Left forelimb (tissue), 1 donor: ENCODE data around the gene ADCYAP1R1.

Source experiments
- DNase-seq: peaks from one replicate; pipeline ENCODE4 v3.0.0-alpha.2; 2018; ENCODE audit warnings: low spot score

ADCYAP1R1 gene

DNA sequence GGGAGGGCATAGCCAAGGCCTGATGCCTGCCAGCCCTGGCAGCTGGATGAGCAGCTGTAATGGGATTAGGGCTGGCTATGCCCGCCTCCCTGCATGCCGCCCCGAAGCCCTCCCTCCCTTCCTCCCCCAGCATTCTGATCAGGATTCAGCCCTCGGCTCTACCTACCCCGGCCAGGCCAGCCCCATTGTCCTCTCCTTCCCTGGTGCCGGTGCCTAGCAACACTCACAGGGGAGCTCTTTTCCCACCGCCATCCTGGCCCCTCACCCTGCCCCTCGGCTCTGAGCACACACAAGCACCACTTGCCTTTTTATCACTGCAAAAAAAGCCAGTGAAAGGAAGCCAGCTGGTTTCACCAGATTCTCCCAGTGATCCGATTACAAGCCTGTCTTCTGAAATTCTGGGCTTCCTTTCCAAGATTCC lies 9.0 kb upstream of the ADCYAP1R1 start:
- DNase-seq = peak; percentile 76

DNA sequence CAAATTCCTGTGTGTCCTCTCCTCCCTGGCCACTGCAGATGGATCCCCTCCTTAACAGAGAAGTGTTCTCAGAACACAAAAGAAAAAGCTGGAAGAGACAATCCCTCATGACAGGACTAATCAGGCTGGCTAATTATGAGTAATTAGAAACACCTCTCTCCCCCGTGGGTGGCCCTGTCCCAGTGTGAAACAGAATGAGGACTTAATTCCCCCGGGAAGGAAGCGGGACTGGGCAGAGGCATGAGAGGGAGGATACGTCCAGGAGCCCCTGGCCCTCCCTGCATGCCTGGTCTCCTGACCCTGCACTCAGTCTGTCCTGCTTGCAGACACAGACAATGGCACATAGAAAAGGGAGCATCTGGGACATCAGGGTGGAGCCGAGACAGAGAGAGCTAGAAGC lies 7.6 kb upstream of the ADCYAP1R1 start:
- no peak for DNase-seq

DNA sequence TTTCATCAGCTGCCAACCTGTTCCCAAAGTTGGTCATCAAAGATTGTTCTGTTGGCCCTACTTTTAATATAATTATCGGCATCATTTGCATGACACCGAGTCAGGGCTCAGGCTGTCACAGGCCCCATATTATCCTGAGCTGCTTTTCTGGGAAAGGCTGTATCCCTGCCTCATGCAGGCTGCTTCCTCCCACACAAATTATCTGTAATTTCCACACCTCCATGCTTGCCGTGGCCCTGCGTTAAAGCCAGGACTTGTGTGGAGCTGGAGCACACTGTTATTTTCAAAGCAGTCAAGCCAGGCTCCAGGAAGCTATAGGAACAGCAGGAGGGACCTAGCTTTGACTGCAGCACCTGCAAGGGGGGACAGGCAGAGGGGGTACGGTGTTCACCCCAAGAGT lies 5.4 kb upstream of the ADCYAP1R1 start:
- no peak for DNase-seq

DNA sequence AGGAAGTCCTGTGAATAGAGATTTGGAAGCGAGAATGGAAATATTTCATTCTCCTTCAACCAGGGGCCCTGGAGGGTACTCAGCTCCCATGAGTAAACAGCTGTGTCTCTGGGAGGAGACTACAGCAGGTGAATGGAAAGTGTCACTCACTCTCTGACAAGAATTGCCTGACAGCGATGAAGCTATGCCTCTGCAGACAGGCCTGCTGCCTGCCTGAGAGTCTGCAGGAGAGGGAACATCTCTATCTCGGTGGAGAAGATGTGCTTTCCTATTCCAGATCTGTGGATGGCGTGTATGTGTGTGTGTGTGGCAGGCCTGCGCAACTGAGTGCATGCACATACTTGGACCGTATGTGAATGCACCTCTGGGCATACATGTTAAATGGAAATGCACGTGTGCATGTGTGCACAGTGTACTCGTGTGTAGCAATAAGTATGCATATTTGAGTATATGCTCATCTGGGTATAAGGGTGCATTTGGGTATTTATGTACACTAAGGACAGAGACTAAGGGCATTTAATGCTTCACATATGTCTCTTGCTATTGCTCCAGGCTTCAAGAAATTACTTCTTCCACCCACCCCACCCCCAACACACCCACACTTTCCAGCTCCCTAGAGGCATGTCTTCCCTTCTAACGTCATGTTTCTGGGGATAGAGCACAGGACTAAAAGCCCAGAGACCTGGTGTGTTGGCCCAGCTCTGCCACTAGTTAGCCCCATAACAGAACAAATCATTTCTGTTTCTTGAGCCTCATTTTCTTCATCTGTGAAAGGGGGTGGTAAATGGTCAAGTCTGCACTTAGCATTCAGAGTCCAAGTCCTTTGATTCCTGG lies 4.6 kb upstream of the ADCYAP1R1 start:
- DNase-seq = no peak

DNA sequence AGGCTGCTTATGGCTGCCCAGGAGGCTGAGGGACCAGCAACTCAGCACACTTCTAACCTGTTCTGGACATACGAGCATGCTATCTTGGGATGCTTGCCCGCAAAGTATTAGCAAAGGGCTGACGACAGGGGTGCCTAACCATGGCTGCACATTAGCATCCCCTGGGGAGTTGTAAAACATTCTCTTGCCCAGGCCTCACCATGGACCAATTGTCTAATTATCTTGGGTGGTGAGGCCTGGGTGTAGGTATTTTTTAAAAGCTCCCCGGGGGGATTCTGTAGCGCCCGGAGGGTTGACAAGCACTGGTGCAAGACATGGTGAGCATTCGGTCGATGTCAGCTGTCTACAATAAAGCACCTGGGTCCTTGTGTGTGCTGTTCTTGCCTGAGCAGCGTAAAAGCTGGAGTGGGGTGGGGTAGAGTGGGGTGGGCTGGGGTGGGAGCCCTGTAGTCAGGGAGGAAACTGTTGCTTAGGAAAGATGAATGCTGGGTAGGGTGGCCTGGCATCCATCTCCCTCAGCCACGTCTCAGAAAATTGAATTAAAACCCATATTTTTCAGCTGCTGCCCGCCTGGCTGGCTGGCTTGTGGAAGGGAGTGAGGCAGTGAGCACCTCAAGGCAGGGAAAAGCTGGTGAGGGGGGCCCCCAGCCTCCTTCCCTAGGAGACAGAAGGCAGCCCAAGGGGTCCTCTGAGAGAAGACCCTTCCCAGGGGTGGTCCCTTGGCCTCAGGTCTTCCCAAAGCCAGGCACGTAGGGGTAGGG lies 2.9 kb upstream of the ADCYAP1R1 start:
- no peak for DNase-seq

DNA sequence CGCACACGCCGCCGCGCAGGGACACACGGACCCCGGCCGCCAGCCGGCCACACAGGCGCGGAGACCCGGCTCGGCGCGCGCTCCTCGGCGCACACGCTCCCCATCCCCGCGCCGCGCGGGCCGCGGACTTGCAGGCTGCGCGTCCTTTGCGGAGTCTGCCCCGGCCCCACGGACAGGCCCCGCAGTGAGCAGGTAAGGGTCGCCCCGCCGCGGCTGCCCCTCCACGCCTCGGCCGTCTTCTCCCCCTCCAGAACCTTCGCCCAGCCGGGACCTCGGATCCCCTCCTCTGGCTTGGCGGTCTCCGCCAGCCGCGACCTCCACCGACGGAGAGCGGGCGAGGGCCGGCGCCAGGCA lies 356 bp downstream of the ADCYAP1R1 start:
- no peak for DNase-seq

DNA sequence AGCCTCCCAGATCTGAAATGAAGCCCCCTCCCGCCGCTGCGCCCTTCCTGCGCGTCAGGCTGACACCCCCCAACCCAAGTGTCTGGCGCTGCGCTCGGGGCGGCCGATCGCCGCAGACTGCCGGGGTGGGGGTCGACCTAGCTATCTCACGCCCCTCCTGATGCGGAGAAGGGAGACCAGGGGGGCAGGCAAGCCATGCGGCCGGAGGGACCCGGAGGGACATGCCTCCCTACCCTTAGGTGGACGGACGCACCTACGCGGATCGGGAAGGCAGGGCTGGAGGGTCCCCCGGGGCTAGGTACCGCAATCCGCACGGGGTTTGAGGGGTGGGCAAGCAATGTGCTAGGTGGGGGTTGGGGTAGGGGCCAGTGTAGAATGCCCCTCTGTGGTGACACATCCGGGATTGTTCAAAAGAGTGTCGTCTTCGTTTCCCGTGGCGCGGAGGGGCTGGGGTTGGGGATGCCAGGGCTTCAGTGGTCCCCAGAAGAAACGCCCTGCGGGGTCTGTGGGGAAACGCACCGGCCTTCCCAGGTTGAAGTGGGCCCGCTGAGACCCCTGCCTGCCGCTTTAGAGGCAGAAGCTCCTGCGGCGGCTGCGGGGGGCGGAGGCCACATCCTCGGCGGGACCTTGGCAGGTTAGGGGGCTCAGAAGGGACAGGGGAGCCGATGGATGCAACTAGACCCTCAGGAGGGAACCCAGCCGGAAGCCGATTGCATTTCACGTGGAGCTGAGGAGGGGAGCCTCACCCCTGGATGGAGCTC lies 913 bp downstream of the ADCYAP1R1 start:
- no peak for DNase-seq

DNA sequence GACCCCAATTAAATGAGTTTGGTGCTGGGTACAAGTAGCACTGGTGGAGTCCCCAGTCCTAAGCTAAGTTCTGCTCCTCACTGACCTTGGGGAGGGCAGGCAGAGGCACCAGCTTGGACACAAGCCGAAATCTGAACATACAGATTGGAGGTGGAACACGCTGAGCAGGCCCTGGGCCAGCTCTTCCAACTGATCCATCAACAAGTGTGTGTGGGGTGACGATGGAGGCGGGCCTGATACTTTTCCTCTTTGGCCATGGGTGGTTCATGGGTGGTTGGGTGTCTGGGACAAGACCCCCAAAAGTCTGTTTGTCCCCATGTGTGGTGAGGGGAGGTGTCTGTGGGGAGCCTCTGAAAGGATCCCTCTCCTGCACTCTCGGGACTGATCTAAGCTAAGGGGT lies 1.9 kb downstream of the ADCYAP1R1 start:
- no peak for DNase-seq

DNA sequence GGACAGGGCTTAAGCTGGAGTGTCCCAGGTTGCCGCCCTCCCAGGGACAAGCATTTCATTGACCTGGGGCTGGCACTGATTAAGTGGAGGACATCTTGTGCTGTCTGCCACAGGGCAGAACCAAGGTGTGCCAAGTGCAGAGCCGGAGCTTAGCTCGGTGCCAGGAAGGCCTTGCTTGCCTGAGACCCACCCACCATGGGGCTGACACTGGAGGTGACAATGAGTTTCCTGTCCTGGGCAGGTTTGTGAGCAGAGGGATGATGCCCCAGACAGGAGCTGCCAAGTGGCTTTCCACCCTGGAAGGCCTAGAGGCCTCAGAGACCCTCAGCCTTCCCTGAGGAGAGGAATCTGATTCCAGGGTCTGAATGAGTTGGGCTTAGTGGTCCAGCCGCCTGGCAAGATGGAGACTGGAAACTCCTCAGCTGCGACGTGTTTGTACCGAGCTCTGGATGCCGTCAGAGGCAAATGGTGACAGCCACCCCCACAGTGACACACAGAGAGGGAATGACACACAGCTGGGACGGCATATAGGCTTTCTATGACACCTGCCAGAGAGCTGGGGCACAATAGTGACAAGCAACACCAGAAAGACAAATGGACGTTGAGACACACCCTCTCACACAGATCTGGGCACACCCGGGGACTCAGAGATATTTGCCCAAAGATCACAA lies 2.6 kb downstream of the ADCYAP1R1 start:
- no peak for DNase-seq

DNA sequence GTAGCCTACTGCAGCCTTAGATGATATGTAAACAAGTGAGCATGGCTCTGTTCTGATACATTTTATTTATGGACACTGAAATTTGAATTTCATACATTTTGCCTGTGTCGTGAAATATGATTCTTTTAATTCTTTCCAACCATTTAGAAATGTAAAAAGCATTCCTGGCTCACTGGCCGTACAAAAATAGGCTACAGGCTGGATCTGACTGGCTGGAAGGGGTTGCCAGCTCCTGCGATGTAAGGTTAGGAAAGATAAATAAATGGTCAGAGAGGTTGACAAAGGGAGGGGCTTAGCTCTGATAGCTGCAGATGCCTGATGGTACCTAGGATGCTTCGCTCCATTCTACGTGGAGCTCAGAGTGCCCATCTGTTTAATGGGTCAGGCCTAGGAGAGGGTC lies 3.4 kb downstream of the ADCYAP1R1 start:
- no peak for DNase-seq

DNA sequence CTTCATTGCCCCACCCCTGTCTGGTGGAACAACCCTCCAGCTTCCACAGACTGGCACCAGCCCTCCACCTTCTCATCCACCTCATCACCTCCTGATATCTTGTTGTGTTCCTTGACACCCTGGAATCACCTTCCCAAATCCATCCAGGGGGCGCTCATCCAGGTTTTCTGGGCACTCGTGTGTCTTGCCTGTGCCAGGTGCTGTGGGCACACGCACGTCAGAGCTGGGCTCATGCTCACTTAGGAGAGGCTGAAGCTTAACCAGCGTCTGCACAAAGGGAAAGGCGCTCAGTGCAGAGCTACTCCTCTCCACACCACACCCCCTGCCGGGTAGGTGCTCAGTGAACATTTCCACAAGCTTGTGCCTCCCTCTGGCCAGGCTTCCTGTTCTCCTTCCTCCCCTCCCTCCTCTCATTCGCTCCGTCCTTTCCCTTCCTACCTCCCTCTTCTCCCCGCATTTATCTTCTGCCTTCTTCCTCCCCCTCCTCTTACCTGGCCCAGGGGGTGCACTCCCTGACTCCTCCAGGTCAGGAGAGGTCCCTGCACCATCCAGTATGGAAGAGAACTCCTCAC lies 4.8 kb downstream of the ADCYAP1R1 start:
- DNase-seq = no peak

DNA sequence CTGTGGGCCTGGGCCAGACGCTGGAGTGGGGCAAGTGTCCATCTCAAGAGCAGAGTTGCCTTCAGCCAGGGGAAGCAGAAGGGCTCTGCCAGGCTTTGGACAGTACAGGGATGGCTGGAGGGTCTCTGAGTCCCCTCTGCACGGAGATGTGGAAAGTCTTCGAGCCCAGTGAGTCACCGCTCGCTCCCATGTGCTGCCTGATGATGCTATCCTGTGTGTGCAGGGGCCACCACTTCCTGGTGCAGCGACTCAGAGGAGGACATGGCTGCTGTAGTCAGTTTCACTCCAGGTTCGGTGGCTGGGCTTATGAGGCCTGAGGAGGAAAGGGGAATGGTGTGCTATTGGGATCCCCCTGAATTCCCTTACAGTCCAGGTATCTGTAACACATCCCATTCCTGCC lies 6.0 kb downstream of the ADCYAP1R1 start:
- DNase-seq = no peak

DNA sequence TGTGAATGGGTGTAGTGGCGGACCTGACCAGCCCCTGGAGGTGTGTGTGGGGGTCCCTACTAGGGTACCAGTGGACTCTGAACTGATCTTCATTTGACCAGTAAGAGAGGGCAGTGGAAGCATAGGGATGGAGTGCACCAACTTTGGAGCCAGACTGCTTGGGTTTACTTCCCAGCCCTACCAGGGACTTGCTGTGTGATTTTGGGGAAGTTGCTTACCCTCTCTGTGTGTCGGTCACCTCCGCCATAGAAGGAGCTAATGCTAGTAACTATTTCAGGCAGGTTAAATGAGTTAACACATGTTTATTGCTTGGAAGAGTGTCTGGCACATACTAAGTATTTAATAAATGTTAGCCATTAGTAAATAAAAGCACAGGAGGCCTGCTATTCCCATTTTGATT lies 6.6 kb downstream of the ADCYAP1R1 start:
- no peak for DNase-seq

DNA sequence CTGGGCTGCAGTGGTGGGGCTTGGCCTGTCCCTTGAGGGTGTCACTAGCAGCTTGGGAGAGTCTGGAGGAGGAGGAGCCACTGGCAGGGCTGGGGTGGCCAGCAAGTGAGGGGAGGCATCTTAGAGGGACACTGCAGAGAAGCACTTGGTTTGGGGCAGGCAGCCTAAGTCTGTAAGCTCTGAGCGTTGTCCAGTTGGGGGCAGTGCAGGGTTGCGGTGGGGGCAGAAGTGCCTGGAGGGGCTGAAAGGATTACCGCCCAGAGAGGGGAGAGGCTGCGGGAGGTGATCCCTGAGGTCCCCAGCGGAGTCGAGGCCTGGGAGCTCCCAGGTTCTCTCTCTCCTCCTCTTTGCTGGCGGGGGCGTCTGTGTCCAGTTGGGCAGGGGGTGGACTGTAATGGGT lies 7.4 kb downstream of the ADCYAP1R1 start:
- no peak for DNase-seq

DNA sequence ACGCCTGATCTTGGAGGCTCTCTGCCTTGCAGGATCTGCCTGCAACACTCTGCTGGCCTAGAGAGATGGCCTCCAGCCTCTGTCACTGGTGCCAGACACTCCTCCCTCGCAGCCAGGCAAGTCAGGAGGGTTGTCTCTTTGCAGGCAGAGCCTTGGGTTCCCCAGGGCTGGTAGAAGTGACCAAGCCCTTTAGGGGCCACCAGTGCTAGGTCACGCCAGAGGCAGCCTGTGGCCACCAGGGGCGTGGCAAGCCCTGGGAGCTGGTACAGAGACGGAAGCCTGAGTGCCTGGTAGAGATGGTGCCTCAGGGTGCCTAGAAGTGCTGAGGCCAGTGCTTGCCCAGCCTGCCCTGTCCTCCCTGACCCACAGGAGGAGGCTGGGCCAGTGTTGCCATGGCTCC lies 9.1 kb downstream of the ADCYAP1R1 start:
- DNase-seq = no peak

DNA sequence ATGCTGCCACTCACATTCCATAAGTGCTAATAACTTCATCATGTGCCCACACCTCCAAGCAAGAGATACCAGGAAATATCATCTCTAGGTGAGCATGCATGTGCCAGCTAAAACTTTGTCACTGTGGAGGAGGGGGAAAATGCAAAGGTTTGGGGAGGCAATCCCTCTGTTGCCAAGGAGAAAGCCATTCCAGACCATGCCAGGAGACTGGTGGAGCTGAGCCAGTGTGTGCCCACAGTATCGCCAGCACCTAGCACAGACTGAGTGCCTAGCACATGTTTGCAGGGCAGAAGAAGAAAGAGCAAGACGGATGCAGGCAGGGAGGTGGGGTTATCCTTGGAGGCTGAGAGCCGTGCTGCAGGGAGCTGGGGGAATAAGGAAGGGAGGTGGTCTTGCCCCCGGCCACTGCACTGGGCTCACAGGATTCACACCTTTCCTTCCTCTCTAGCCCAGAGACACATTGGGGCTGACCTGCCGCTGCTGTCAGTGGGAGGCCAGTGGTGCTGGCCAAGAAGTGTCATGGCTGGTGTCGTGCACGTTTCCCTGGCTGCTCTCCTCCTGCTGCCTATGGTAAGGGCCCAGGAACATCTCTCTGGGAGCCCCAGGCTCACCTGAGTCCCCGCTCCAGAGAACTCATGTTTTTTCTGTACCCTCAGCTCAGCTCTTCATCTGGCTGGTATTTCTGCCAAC lies 10.8 kb downstream of the ADCYAP1R1 start:
- DNase-seq = no peak

DNA sequence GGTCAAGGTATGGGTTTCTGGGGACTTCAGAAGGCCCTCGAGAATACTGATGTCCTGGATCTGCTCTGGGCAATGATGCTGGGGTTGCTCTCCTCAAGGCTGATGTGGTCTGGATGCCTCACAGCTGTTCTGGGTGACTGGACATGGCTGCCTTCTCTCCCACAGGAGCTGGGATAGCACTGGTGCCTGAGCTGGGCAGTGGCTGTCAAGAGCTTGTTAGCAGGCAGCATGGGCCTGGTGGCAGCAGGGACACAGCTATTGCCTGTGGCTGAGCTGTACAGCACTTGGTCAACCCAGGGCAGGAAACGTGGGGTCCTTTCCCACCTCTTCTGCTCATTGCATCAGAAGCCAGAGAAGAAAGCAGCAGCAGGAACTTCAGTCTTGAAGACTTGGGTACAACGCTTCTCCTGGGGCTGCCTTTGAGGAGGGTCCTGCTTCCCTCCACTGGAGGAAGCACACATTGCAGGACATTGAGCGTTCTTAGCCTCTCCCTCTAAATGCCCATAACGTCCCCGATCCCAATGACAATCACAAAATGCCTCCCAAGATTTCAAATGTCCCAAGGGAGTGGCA lies 13.0 kb downstream of the ADCYAP1R1 start:
- DNase-seq = no peak

DNA sequence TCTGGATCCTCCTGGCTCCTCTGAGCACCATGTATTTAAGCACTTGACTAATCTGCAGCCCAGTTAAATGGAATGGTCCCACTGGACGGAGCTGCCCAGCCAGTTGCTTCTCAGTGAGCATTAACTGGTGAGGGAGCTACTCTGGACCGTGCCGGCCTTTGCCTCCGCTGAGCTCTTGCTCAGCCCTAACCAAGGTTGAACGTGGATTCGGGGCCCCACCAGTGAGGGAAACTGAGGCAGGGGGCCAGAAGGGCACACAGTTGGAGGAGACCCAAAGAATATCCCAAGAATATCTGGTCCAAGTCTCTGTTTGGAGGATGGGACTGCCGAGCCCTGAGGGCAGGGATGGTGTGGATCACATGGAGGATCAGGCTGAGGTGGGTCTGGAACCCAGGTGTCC lies 13.7 kb downstream of the ADCYAP1R1 start:
- no peak for DNase-seq

DNA sequence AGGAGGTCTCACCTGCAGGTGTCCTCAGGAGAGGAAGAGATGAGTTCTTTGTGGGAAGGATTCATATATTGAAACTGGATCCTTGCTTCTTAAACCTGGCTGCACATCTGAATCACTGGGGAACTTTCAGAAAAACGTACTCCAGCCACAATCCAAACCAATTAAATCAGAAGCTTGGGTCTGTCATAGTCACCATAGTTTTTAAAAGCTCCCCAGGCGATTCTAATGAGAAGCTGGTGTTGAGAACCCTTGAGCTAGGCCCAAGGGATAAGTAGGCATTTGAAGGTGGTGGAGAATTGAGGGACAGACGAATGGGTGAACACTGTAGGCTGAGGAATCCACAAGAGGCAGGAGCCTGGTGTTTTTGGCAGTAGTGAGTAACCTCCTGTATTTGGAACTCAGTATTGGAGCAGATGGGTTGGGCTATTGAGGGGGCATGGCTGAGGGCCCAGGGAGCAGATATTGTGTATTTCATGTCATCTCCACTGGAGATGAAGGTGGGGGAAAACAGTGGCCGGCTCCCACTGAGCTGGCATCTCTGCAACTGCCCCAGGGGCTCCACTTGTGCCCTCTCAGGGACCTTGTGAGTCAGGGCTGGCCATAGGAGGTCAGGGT lies 14.5 kb downstream of the ADCYAP1R1 start:
- DNase-seq = no peak

DNA sequence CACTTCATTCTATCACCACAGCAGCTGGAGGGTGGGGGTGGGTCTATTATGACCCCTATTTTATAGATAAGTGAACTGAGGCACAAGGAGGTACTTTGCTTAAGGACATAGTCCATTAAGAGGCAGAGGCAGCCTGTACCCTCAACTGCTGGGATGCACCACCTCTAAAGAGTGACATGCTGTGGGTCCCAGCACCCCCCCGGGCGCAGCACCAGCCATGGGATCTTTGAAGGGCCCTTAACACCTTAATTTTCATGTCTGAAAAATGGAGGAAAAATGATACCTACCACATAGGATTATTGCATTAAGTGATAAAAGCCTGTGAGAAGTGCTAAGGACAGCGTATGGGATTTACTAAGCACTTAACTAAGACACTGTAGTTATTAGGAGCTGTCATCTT lies 15.4 kb downstream of the ADCYAP1R1 start:
- DNase-seq = no peak
